Activated CD8-positive, alpha-beta memory T cell treated with anti-CD3 and anti-CD28 coated beads for 24 hours (primary cell): ENCODE measurements around the gene EFNA1.
"Not testable (repeated sequence)": the region's sequence is repeated elsewhere in the genome, so short reads cannot be mapped to it uniquely, and the experiment has no call there.

Experiments used
- DNase-seq: peaks from one replicate; pipeline ENCODE4 v3.0.0-alpha.2; 2020

Gene EFNA1

GRCh38 chr1:155092641-155093040 lies 35.0 kb upstream of the EFNA1 start:
- DNase-seq: no peak

DNA sequence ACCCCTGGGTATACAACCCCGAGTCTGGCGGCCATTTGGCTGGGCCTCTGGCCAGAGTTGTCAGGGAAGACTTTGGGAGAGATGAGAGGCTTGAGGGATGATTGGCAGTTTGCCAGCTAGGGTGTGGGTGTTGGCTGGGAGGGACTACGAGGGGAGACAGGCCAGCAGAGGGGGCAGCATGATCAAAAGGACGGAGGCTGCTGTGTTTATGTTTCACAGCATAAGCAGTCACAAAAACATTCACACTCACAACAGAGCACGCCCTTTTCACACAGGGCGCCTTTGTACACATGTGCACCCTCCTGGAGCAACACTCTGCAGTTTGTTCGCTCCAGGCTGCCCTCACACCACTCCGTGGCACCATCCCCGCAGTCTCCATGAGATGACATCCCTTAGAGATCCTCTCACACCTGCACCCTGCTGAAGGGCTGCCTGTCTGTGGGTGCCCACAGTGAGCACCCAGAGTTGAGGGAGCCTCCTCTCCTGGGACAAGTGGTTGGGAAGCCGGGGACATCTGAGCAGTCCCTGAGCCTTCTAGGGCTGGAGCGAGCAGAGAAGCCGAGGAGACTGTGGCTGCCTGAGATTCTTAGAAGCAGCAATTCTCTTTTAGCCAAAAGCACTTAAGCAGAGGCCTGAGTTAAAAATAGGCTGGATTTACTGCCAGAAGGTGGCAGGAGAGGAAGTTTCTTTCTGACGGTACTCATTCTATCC lies 33.6 kb upstream of the EFNA1 start:
- no peak for DNase-seq

GRCh38 chr1:155094622-155094948 lies 33.1 kb upstream of the EFNA1 start:
- DNase-seq: no peak

- DNase-seq: no peak
Observed at GRCh38 chr1:155099331-155099730, 28.3 kb upstream of the EFNA1 start.

DNA sequence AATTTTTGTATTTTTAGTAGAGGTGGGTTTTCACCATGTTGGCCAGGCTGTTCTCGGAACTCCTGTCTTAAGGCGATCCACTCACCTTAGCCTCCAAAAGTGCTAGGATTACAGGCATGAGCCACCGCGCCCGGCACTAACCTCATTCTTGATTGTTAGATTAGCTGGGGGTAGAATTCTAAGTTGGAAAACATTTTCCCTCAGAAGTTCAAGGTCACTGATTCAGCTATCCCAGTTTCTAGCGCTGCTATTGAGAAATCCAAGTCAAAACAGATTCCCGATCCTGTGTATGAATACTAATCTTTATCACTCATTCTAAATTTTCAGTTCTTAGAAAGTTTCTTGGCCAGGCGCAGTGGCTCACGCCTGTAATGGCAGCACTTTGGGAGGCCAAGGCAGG lies 24.4 kb upstream of the EFNA1 start:
- DNase-seq: no peak

GRCh38 chr1:155104605-155105534 lies 22.8 kb upstream of the EFNA1 start:
- no peak for DNase-seq

DNA sequence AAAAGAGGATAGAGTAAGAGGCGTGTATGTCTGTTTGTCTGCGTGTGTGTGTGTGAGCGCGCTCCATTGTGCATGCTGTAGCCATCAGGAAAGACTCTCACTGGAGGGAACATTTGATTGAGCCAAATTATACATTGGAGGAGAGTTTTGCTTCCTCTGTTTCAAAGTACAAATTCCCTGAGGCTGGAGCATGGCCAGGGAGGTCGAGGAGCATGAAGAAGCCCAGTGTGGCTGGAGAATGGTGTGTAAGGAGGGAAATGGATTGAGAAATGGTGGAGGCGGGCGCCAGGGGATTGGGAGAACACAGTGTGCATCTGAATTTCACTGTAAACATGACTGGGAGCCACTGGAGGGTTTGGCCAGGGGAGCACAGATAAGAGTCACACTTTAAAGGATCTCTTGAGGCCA lies 22.1 kb upstream of the EFNA1 start:
- no peak for DNase-seq

DNA sequence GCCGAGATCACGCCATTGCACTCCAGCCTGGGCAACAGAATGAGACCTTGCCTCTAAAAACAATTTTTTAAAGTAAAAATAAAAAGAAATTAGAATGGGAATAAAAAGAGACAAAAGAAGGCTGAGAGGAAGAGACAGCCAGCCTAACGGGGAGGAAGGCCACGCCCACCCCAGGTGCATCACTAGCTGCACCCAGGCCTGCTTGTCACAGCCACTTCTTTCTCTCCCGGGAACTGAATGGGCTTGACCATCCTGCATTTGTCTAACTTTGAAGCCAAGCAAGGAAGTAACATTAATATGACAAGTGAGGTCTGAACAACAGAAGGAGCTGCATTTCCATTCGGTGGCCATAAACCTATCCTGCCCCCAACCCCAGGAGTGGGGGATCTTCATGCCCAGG lies 20.8 kb upstream of the EFNA1 start:
- DNase-seq: no peak

DNA sequence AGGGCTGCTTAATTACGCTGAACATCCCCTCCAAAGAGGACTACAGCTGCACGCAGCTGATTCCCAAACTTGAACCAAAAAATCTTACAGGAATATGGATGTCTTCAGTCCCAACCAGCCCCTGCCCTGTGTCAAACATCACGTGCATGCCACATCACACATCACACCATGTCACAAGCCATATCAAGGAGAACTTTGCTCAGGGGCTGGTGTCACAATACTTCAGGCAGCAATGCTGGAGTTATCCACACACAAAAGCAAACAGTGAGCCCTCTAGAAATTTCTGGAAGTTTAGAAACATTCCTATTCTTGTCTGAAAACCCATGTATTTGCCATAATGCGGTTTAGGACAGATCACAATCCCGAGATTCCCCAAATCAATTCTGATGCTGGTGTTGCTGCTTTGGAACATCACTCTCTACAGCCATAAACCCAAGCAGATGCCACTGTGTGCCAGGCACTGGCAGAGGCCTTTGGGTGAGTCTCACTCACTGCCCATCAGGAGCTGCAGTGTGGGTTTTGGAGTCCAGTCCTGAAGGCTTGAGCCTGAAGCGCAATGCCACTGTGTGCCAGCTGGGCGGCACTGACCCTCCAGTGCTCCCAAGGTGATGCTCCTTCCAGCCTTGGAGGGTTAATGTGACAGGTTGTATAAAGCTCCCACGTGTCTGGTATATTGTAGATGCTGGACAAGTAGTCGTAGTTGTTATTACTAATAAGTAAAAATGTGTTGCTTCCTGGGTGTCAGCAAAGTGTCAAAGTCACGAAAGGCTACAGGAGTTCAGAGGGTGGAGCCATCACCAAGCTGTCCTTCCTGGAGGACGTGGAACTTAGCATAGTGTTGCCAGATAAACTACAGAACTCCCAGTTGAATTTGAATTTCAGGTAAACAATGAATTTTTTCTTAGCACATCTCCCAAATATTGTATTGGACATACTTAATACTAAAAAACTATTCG lies 20.1 kb upstream of the EFNA1 start:
- DNase-seq: no peak

GRCh38 chr1:155108296-155108695 lies 19.4 kb upstream of the EFNA1 start:
- DNase-seq: no peak

GRCh38 chr1:155110381-155110780 lies 17.3 kb upstream of the EFNA1 start:
- no peak for DNase-seq

DNA sequence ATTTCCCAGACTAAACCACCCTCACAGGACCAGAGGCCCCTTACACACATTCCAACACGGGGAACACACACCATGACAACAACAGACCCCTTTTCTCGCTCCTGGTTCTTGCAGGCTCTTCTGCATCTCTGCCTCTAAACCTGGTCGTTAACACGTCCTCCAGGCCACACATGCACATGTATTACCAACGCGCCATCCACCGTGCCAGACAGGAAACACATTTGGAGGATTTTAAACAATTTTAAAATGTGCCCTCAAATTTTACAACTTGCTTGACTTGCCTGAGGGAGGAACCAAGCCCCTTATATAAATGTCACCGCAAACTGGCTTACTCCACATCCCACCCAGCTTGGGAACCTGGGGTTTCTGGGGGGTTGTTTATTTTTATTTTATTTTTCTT lies 16.9 kb upstream of the EFNA1 start:
- no peak for DNase-seq

- DNase-seq: no peak
Observed at GRCh38 chr1:155113450-155113980, 14.2 kb upstream of the EFNA1 start.

- DNase-seq: no peak
Observed at GRCh38 chr1:155116113-155116764, 11.4 kb upstream of the EFNA1 start.

GRCh38 chr1:155117610-155118009 lies 10.1 kb upstream of the EFNA1 start:
- no peak for DNase-seq

DNA sequence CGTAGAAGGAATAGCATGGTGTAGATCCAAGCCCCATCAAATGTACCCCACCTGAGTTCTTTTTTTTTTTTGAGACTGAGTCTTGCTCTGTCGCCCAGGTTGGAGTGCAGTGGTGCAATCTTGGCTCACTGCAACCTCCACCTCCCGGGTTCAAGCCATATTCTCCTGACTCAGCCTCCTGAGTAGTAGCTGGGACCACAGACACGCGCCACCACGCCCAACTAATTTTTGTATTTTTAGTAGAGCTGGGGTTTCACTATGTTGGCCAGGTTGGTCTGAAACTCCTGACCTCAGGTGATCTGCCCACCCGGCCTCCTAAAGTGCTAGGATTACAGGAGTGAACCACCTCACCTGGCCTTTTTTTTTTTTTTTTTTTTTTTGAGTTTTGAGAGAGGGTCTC lies 9.6 kb upstream of the EFNA1 start:
- DNase-seq: not testable (repeated sequence)

- DNase-seq: no peak
Observed at GRCh38 chr1:155120253-155120652, 7.4 kb upstream of the EFNA1 start.

DNA sequence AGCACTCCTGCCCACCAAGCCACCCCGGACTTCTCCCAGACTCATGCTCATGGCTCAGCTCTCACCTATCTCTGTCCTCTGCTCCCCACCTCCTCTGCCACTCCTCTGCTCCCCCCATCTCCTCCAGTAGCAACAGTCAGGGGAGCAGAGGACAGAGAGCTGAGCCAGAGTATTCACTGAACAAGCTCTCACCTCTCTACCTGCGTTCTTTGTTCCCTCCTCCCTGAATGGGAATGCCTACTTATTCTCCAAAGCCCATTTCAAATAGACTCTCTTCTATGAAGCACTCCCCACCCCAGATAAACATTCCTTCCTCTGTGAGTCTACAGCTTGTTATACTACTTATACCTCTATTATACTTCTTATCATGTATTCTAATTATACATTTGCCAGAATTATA lies 6.4 kb upstream of the EFNA1 start:
- DNase-seq: no peak

GRCh38 chr1:155122308-155122707 lies 5.4 kb upstream of the EFNA1 start:
- DNase-seq: no peak

DNA sequence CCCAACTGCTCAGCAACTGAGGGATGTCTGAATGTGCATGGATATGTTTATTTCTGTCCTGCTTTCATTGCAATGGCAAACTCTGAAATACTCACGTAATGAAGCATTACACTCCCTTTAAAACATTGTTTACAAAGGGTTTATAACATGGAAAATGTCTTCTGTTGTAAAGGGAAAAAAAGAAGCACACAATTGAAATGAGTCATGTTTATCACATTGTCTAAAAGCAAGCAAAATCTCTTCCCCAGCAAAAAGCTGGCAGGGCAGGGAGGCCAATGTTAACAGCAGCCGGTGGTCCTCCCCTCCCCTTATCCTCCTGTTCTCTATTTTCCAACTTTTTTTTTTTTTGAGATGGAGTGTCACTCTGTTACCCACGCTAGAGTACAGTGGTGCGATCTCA lies 3.9 kb upstream of the EFNA1 start:
- DNase-seq: no peak

GRCh38 chr1:155124503-155125463 lies 2.9 kb upstream of the EFNA1 start:
- no peak for DNase-seq
